OCI-LY3 (cell line): ENCODE measurements around the gene MAD1L1.
"Not testable (repeated sequence)": the region's sequence is repeated elsewhere in the genome, so short reads cannot be mapped to it uniquely, and the experiment has no call there.

Source experiments
- H2AFZ ChIP-seq: fragments of 200-600, 300-600 bp; shearing (Covaris generic); 2 replicates; pipeline ENCODE4 v1.6.0; 2014; ENCODE audit warnings: antibody characterized with exemption, low read depth, low read length
- H3K27ac ChIP-seq: fragments of 200-600, 300-600 bp; sonication (generic); 2 replicates; pipeline ENCODE4 v1.5.1; 2014; ENCODE audit warnings: mild to moderate bottlenecking, low read length, moderate library complexity, mixed read lengths
- H3K27me3 ChIP-seq: fragments of 200-600, 300-600 bp; sonication (generic); 2 replicates; pipeline ENCODE4 v1.6.1; 2014; ENCODE audit warnings: low read depth, low read length, mixed read lengths
- H3K36me3 ChIP-seq: fragments of 200-600, 300-600 bp; sonication (generic); replicated peaks from 2 replicates; pipeline ENCODE3; 2014; ENCODE audit warnings: low read depth, low read length, mixed read lengths
- H3K4me1 ChIP-seq: fragments of 300-600, 200-600 bp; sonication (generic); 2 replicates; pipeline ENCODE4 v1.6.1; 2014; ENCODE audit warnings: low read length, mixed read lengths
- H3K4me2 ChIP-seq: fragments of 200-600, 300-600 bp; sonication (generic); 2 replicates; pipeline ENCODE4 v1.6.1; 2014; ENCODE audit warnings: low read length, mixed read lengths
- H3K4me3 ChIP-seq: fragments of 300-600, 200-600 bp; sonication (generic); 2 replicates; pipeline ENCODE4 v1.5.1; 2014; ENCODE audit warnings: antibody characterized with exemption, mild to moderate bottlenecking, low read length, moderate library complexity
- H3K79me2 ChIP-seq: fragments of 300-600, 200-600 bp; shearing (Covaris generic); 2 replicates; pipeline ENCODE4 v1.6.1; 2014; ENCODE audit warnings: mild to moderate bottlenecking, low read length, mixed read lengths
- H3K9ac ChIP-seq: fragments of 300-600, 200-600 bp; shearing (Covaris generic); 2 replicates; pipeline ENCODE4 v1.6.0; 2014; ENCODE audit warnings: mild to moderate bottlenecking, low read length, moderate library complexity
- H3K9me3 ChIP-seq: fragments of 200-600, 300-600 bp; shearing (Covaris generic); 2 replicates; pipeline ENCODE4 v1.6.1; 2014; ENCODE audit warnings: low read length, mixed read lengths; ENCODE audit not compliant: insufficient read depth
- H4K20me1 ChIP-seq: fragments of 200-600, 300-600 bp; sonication (generic); 2 replicates; pipeline ENCODE4 v1.6.1; 2016; ENCODE audit warnings: low read length, mixed read lengths; ENCODE audit not compliant: insufficient read depth
- EZH2phosphoT487 ChIP-seq: fragments of 200-600 bp; shearing (Covaris generic); IDR thresholded peaks from 2 replicates; pipeline ENCODE4 v1.6.1; 2018; ENCODE audit warnings: antibody characterized with exemption, mixed run types, low read depth
- TF ChIP-seq, protein P1 (sequence below): fragments of 200-600, 300-600 bp; sonication (generic); IDR thresholded peaks from 2 replicates; pipeline ENCODE4 v1.5.1; 2014; ENCODE audit warnings: antibody characterized with exemption, low read length, low read depth

Gene MAD1L1

DNA sequence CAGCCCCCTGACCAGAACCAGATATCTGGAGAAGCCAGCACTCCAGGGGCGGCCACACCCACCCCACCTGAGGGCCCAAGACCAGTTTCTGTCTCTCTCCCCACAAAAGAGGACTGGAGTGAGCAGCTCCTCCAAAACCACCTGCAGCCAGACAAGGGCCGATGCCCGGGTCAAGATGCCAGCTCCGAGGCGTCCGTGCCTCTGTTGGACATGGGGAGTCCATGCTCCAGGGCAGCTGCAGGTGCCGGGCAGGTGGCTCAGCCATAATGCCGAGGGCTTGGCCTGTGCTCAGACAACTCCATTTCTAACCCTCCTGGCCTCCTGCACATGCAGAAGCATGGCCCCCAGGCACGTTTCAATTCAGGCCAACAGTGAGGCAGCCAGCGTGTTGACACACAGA is 234.6 kb downstream of the MAD1L1 start:
- TF ChIP-seq, protein P1, sequence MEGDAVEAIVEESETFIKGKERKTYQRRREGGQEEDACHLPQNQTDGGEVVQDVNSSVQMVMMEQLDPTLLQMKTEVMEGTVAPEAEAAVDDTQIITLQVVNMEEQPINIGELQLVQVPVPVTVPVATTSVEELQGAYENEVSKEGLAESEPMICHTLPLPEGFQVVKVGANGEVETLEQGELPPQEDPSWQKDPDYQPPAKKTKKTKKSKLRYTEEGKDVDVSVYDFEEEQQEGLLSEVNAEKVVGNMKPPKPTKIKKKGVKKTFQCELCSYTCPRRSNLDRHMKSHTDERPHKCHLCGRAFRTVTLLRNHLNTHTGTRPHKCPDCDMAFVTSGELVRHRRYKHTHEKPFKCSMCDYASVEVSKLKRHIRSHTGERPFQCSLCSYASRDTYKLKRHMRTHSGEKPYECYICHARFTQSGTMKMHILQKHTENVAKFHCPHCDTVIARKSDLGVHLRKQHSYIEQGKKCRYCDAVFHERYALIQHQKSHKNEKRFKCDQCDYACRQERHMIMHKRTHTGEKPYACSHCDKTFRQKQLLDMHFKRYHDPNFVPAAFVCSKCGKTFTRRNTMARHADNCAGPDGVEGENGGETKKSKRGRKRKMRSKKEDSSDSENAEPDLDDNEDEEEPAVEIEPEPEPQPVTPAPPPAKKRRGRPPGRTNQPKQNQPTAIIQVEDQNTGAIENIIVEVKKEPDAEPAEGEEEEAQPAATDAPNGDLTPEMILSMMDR = no peak
- no peak for TF ChIP-seq EZH2phosphoT487
- no peak overlapping the region for H3K4me3 ChIP-seq

DNA sequence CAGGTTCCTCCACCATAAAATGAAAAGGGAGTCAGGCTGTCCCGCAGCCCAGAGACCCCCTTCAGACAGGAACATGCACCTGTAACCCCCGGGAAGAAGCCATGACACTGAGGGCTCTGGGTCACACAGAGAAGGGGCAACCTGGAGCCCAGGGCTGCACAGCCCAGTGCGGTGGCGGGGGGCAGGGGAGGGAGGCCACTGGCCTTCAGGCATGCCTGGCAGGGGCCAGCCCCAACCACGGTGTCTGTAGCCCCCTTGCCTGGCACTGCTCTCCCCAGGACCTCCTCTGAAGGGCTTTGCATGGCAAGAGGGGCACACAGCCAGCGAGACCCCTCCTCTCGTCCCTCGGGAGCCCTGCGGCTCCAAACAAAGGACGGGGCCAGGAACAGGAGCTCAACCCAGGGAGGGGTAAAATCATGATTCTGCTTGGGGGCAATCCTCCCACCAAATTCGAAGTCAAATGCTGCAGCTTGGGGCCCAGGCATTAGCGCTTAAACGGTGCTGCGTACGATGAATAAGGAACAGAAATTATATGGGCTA is 235.1 kb downstream of the MAD1L1 start:
- H4K20me1 ChIP-seq = no peaks in the 10 kb centered on the region
- H3K79me2 ChIP-seq = no peaks in the 10 kb centered on the region
- no peak overlapping the region for H3K27ac ChIP-seq
- H3K36me3 ChIP-seq = no peaks in the 10 kb centered on the region
- H3K4me2 ChIP-seq = no peak overlapping the region
- TF ChIP-seq, protein P1 = no peak
- TF ChIP-seq EZH2phosphoT487 = no peak
- no peaks in the 10 kb centered on the region for H3K4me1 ChIP-seq
- no peaks in the 10 kb centered on the region for H3K27me3 ChIP-seq
- H3K9ac ChIP-seq = no peak overlapping the region
- no peak overlapping the region for H3K4me3 ChIP-seq
- H2AFZ ChIP-seq = no peak overlapping the region
- no peaks in the 10 kb centered on the region for H3K9me3 ChIP-seq

More for the DNA sequence above, 234.6 kb downstream of the MAD1L1 start:
- Histone ChIP-seq H3K27me3 (no peaks in the 10 kb centered on the region), H2AFZ (no peak overlapping the region), H3K9ac (no peak overlapping the region), H3K36me3 (no peaks in the 10 kb centered on the region), H3K79me2 (no peaks in the 10 kb centered on the region), H3K27ac (no peak overlapping the region), H3K9me3 (no peaks in the 10 kb centered on the region), H3K4me2 (no peak overlapping the region), H3K4me1 (no peaks in the 10 kb centered on the region), H4K20me1 (no peaks in the 10 kb centered on the region)

DNA sequence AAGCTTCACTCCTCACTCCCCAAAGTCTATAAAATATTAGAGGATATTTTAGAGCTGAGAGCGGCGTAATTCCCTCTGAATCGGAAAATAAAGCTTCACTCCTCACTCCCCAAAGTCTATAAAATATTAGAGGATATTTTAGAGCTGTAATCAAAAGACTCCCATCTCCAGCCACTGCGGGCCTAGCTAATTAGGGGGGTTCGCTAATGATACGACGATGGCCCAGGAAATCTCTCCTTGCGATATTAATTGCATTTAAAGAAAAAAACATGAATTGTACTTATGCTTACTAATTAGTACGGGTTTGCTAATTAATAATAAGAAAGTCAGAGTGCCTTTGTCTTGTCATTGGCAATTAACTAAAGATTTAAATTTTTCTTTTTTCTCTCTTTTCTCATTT is 235.9 kb downstream of the MAD1L1 start:
- Histone ChIP-seq H3K36me3 (no peaks in the 10 kb centered on the region), H3K79me2 (no peaks in the 10 kb centered on the region), H2AFZ (no peak overlapping the region), H3K4me2 (no peak overlapping the region), H3K27me3 (no peaks in the 10 kb centered on the region), H3K9me3 (no peaks in the 10 kb centered on the region), H4K20me1 (no peaks in the 10 kb centered on the region), H3K9ac (no peak overlapping the region), H3K4me3 (no peak overlapping the region), H3K4me1 (no peaks in the 10 kb centered on the region), H3K27ac (no peak overlapping the region)
- TF ChIP-seq EZH2phosphoT487 = no peak
- TF ChIP-seq, protein P1 = no peak

DNA sequence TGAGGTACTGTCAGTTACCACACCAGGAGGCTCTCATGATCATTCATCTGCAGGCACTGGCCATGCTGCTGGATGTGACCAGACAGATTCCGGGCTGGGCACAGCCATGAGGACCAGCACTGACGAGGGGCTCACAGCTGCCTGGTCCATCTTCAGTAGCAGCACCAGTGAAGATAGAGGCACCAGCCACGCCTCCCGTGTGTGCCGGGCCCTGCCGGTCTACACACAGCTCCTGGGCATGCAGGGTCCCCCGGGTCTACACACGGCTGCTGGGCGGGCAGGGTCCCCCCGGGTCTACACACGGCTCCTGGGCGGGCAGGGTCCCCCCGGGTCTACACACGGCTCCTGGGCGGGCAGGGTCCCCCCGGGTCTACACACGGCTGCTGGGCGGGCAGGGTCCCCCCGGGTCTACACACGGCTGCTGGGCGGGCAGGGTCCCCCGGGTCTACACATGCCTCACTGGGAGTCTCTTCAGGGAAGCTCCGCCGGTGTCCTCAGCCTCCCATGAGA is 236.8 kb downstream of the MAD1L1 start:
- not testable (repeated sequence) for H3K27me3 ChIP-seq, H3K36me3 ChIP-seq, H3K27ac ChIP-seq, H3K4me1 ChIP-seq, H2AFZ ChIP-seq, H3K79me2 ChIP-seq, H3K4me2 ChIP-seq, H3K9ac ChIP-seq, H4K20me1 ChIP-seq, H3K4me3 ChIP-seq, H3K9me3 ChIP-seq

DNA sequence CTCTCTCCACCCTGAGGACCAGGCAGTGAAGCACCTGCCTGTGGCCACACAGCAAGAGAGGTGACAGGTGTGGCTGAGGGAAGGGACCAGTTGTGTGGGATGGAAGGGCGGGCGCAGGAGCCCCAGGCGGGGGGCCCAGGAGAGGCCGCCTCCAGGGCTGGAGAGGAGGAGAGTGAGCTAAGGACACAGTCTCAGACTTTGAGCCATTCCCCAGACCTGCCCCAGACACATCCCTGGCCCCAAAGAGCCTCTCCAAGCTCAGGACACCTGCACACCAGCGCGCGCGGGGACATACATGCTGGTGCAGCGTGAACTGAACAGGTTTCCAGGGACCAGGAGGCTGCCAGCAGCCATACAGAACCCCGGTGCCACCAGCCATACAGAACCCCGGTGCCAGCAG is 237.3 kb downstream of the MAD1L1 start:
- Histone ChIP-seq H3K9me3 (no peaks in the 10 kb centered on the region), H3K4me2 (no peak overlapping the region), H3K4me1 (no peaks in the 10 kb centered on the region), H3K27me3 (no peaks in the 10 kb centered on the region), H2AFZ (no peak overlapping the region), H3K36me3 (no peaks in the 10 kb centered on the region), H4K20me1 (no peaks in the 10 kb centered on the region), H3K4me3 (no peak overlapping the region), H3K79me2 (no peaks in the 10 kb centered on the region), H3K9ac (no peak overlapping the region), H3K27ac (no peak overlapping the region)
- no peak for TF ChIP-seq EZH2phosphoT487
- TF ChIP-seq, protein P1 = no peak
